Activated naive CD4-positive, alpha-beta T cell treated with anti-CD3 and anti-CD28 coated beads, Interleukin-2, amount 50 U/mL, for 72 hours (primary cell): Measurements from ENCODE around the gene MEX3A. TPM values are rescaled to one million over a fixed set of nuclear protein-coding genes. Genes with fewer than 3 reads are reported as not detected.
A peak's percentile ranks its signal among the peaks of the same experiment; 100 is the strongest.
"Not testable (repeated sequence)": the region's sequence is repeated elsewhere in the genome, so short reads cannot be mapped to it uniquely, and the experiment has no call there.

ENCODE experiments used
- ATAC-seq, 2 donors: fragments of 150-1000 bp; cut with Tn5 transposase; 2 replicates each; pipeline ENCODE4 v1.10.0; 2021; ENCODE audit warnings: mild to moderate bottlenecking in 2 of 2, moderate library complexity in 2 of 2
- DNase-seq, 2 donors: peaks; one replicate each; pipeline ENCODE4 v3.0.0; 2021 to 2022; ENCODE audit warnings: low spot score in 2 of 2
- H3K27ac Mint-ChIP-seq, 2 donors: one replicate each; pipeline ENCODE4 v1.8.0; 2022; ENCODE audit warnings: mild to moderate bottlenecking in 2 of 2, mixed read lengths in 2 of 2
- H3K36me3 Mint-ChIP-seq, 2 donors: one replicate each; pipeline ENCODE4 v1.8.0; 2022; ENCODE audit warnings: mixed read lengths in 2 of 2
- H3K9me3 Mint-ChIP-seq, 2 donors: one replicate each; pipeline ENCODE4 v1.8.0; 2022; ENCODE audit warnings: mixed read lengths in 2 of 2
- total RNA-seq, 2 donors: library from RNA; stranded (reverse); gene quantifications; one replicate each; pipeline ENCODE4 v1.2.3, GENCODE V29; 2022

MEX3A gene
- total RNA-seq, result under 1 TPM; 0.16 to 0.49 TPM

DNA sequence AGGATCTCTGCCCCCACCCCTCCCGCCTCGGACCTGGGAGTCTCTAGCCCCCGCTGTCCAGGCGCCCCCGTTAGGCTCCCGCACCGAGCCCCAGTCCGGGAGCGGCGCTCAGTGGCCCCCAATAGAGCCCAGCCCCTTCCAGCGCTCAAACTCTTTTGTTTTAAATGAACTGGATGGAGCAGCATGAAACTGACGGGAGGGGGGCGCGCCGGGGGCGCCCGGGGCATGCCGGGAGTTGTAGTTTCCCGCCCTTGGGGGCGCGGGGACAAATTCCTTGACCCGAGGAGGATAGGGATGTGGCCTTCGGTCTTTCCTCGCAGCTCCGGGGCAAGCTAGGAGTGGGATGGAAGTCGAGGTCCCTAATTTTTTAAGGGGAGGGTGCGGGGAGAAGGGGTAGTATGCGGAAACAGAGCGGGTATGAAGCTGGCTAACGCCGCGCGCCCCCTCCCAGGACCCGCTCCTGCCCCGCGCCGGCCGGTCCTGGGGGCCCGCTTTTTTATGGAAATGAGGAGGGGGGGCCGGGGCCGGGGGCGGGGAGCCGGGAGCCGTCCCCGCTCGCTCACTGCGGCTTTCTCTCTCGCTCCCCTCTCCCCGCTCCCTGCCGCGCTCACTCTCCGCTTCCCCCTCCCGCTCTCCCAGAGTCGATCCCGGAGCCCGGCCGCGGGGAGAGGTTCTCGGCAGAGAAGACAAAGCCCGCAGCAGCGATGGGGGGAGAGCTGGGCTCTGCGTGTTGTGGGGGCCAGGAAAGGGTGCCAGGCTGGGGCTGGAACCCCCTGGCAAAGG is at the start of gene MEX3A:
MEX3A (minus strand) TSS at position 157 of the 783 bp plus-strand sequence. CDS start 467 bp downstream, outside the sequence.
- peak in 1 of 2 donors; percentile 69 for DNase-seq
- ATAC-seq, result peak; percentile 76 to 92
- H3K9me3 Mint-ChIP-seq, result no peaks in the 10 kb centered on the region
- no peaks in the 10 kb centered on the region for H3K36me3 Mint-ChIP-seq
- no peak within 1 kb of the TSS for H3K27ac Mint-ChIP-seq

GRCh38 chr1:156130578-156130942 is 48.3 kb upstream of the MEX3A start:
- H3K27ac Mint-ChIP-seq, result peak overlapping the region in 1 of 2 donors; percentile 97
- DNase-seq, result no peak
- no peak for ATAC-seq
- no peaks in the 10 kb centered on the region for H3K9me3 Mint-ChIP-seq
- peaks cover 0 to 8% of the 10 kb centered on the region in 2 donors for H3K36me3 Mint-ChIP-seq

- no peaks in the 10 kb centered on the region for H3K9me3 Mint-ChIP-seq
- H3K27ac Mint-ChIP-seq, result peak overlapping the region; percentile 75 to 97
- peaks cover 0 to 8% of the 10 kb centered on the region in 2 donors for H3K36me3 Mint-ChIP-seq
- ATAC-seq, result peak; percentile 2 to 11
- peak; percentile 77 to 90 for DNase-seq
These were observed 47.7 kb upstream of the MEX3A start for GRCh38 chr1:156129687-156130577.

GRCh38 chr1:156128654-156129597 is 46.7 kb upstream of the MEX3A start:
- no peaks in the 10 kb centered on the region for H3K9me3 Mint-ChIP-seq
- H3K27ac Mint-ChIP-seq, result peak overlapping the region; percentile 16 to 97
- no peaks in the 10 kb centered on the region for H3K36me3 Mint-ChIP-seq
- DNase-seq, result no peak
- no peak for ATAC-seq

DNA sequence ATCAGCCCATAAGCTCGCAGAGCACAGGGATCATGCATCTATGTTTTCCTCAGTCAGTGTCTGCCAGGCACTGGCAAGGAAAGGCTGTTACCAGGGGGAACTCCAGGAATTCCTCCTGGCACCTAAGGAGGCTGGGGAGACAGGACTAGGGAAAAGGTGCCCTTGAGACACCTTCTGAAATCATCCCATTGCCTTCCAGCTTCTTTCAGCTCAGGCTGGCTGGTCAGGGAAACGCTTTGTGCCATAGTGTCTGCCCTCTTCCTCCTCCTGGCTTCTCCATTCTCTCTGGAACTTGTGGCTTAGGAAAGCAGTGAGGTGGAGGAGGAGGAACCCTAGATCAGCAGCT is 46.0 kb upstream of the MEX3A start:
- ATAC-seq (no peak), DNase-seq (no peak)
- H3K36me3 Mint-ChIP-seq, result no peaks in the 10 kb centered on the region
- peak overlapping the region in 1 of 2 donors; percentile 97 for H3K27ac Mint-ChIP-seq
- H3K9me3 Mint-ChIP-seq, result no peaks in the 10 kb centered on the region

DNA sequence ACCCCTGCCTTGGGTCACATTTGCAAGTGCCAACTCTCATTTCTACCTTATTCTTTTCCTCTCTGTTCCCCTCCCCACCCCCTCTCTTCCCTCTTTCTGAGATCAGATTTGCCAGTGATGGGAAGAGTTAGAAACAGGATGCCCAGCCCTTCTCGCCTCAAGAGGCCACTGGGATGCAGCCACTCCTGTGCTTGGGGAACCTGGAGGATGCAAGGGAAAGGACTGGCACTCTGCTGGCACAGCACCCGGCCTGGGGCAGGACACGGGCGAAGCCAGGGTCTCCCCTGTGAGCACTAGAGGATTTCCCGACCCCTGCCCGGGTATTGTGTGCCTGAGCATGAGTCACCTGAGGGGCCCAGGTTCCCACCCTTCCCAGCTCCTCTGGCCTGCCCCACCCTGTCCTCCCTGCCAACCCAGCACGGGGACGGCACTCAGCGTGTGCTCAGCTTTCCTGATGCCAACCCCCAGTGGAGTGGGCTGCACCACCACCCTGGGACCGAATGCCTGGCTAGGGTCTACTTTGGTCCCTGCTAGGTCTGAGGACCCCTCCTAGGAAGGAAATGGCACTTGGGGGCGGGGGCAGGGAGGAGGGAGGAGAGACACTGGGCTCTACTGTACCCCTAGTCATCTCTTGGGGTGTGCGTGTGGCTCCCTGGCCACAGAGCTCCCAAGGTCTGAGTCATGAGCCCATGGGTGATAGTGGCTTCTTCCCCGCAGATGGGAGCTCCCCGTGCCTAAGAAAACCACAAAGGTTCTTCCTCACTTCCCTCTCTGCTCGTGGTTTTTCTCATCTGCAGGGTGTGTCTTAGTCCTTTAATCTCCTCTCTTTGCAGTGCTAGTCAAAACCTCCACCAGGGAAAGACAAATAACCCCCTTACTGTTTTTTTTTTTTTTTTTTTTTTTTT is 44.6 kb upstream of the MEX3A start:
- ATAC-seq (peak; percentile 81 to 89), DNase-seq (peak; percentile 81 to 95)
- Mint-ChIP-seq H3K9me3 (no peaks in the 10 kb centered on the region), H3K27ac (peak overlapping the region; percentile 78 to 97), H3K36me3 (peaks cover 0 to 8% of the 10 kb centered on the region in 2 donors)

DNA sequence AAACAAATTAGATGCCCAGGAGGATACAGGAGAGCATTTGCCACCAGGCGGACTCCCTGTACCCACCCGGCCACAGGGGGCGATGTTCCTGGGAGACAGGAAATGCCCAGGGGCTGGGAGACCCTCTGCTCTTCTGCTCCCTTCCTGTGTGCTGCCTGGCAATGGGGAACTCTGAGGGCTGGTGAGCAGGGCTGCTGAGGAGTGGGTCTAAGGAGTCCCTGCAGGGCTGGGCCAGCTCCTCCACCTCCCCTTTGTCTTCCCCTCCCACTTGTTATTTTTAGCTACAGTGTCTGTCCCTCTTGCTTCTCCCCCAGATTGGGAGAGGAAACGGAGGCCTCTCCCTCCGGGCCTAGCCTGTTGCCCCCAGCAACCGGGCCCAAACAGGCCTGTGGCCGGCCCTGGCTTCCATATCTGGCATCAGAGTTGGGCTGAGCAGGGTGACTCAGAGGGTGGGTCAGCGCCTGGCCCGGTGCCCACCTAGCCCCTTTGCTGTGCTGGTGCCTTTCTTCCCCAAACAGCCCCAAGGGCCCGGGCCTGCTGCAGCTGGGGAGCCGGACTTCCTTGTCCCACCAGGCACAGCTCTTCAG is 43.9 kb upstream of the MEX3A start:
- Mint-ChIP-seq H3K36me3 (peaks cover 0 to 8% of the 10 kb centered on the region in 2 donors), H3K9me3 (no peaks in the 10 kb centered on the region), H3K27ac (peak overlapping the region; percentile 78 to 97)
- DNase-seq (peak; percentile 62 to 86), ATAC-seq (peak; percentile 37 to 41)

DNA sequence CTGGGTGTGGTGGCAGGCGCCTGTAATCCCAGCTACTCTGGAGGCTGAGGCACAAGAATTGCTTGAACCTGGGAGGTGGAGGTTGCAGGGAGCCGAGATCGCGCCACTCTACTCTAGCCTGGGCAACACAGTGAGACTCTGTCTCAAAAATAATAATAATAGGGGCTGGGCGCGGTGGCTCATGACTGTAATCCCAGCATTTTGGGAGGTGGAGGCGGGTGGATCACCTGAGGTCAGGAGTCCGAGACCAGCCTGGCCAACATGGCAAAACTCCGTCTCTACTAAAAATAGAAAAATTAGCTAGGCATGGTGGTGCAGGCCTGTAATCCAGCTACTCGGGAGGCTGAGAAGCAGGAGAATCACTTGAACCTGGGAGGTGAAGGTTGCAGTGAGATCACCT is 43.3 kb upstream of the MEX3A start:
- H3K9me3 Mint-ChIP-seq, H3K36me3 Mint-ChIP-seq, ATAC-seq, DNase-seq: not testable (repeated sequence)
- peak overlapping the region; percentile 96 to 97 for H3K27ac Mint-ChIP-seq

GRCh38 chr1:156124557-156125483 is 42.6 kb upstream of the MEX3A start:
- DNase-seq (peak in 1 of 2 donors; percentile 86), ATAC-seq (peak; percentile 2 to 45)
- Mint-ChIP-seq H3K36me3 (peaks cover 0 to 15% of the 10 kb centered on the region in 2 donors), H3K9me3 (no peaks in the 10 kb centered on the region), H3K27ac (peak overlapping the region; percentile 96 to 97)

- DNase-seq (peak; percentile 70 to 83), ATAC-seq (peak; percentile 19 to 30)
- Mint-ChIP-seq H3K27ac (peak overlapping the region; percentile 76 to 97), H3K9me3 (no peaks in the 10 kb centered on the region), H3K36me3 (peaks cover 0 to 18% of the 10 kb centered on the region in 2 donors)
These were observed 41.3 kb upstream of the MEX3A start for GRCh38 chr1:156123356-156124196.

GRCh38 chr1:156122519-156123355 is 40.5 kb upstream of the MEX3A start:
- H3K36me3 Mint-ChIP-seq, result peaks cover 0 to 25% of the 10 kb centered on the region in 2 donors
- DNase-seq (no peak), ATAC-seq (no peak)
- no peaks in the 10 kb centered on the region for H3K9me3 Mint-ChIP-seq
- peak overlapping the region; percentile 72 to 97 for H3K27ac Mint-ChIP-seq

DNA sequence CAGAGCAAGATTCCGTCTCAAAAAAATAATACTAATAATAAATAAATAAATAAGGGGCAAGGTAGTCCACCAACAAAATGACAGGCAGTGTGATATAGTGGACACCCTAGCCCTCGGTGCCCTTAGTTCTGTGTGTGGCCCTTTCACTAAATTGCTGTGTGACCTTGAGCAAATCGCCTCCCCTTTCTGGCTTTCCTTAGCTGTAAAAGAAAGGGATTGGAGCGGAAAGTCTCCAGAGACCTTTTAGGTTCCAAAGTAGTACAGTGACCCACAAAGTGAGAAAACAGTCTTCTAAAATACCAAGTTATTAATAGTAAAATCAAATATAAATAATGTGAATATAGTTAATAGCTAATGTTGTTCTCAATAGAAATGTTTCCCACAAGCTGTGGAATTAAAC is 39.8 kb upstream of the MEX3A start:
- Mint-ChIP-seq H3K27ac (peak overlapping the region in 1 of 2 donors; percentile 97), H3K36me3 (peaks cover 0 to 25% of the 10 kb centered on the region in 2 donors), H3K9me3 (no peaks in the 10 kb centered on the region)
- ATAC-seq, result no peak
- DNase-seq, result no peak

DNA sequence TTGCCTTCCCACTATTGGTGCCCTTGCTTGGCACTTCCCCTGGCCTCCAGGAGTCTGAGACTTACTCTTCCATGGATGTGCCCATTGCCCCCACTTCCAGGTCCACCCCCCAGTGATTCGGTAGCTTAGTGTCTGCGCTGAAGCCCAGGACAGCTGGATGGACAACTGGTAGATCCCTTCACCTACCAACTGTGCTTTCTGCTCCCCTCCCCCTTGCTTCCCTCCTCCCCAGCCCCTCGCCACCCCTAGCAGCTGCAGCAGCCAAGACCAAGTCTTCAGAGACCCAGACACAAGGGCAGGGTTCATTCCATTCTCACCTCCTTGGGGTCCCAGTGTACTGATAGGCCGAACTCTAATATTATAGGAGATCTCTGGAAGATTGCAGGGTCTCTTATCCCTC is 39.2 kb upstream of the MEX3A start:
- DNase-seq, result no peak
- no peak overlapping the region for H3K27ac Mint-ChIP-seq
- no peaks in the 10 kb centered on the region for H3K9me3 Mint-ChIP-seq
- ATAC-seq, result no peak
- peaks cover 3 to 28% of the 10 kb centered on the region in 2 donors for H3K36me3 Mint-ChIP-seq
